GM18505 (cell line): ENCODE measurements around the gene TUBB1.
"Not testable (repeated sequence)": the region's sequence is repeated elsewhere in the genome, so short reads cannot be mapped to it uniquely, and the experiment has no call there.

Source experiments
- ATAC-seq: cut with Tn5 transposase; IDR thresholded peaks from one replicate; pipeline ENCODE4 v1.9.1; 2021; ENCODE audit not compliant: unreplicated experiment
- POLR2A ChIP-seq: IDR thresholded peaks from 4 replicates; pipeline ENCODE4 v1.6.1; 2011; ENCODE audit warnings: borderline replicate concordance; ENCODE audit not compliant: insufficient read depth, insufficient read length; ENCODE audit errors: extremely low read depth

Gene TUBB1

DNA sequence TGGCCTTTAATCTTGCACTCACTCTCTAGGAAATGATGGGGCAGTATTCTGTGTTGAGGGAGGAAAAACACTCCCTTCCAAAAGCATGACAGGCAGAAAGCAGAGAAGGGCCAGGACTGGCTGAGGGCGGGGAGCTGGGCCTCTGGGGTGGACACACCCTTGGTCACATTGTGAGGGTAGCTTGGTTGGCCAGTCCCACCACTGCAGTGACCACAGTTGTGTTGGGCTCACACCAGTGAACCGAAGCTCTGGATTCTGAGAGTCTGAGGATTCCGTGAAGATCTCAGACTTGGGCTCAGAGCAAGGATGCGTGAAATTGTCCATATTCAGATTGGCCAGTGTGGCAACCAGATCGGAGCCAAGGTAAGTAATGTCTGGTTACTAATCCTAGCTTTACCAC lies at the start of gene TUBB1:
TUBB1 (plus strand) TSS at position 213 of the 400 bp plus-strand sequence; CDS start at position 307, 94 bp downstream.
- no peak for ATAC-seq
- no peak for TF ChIP-seq POLR2A

DNA sequence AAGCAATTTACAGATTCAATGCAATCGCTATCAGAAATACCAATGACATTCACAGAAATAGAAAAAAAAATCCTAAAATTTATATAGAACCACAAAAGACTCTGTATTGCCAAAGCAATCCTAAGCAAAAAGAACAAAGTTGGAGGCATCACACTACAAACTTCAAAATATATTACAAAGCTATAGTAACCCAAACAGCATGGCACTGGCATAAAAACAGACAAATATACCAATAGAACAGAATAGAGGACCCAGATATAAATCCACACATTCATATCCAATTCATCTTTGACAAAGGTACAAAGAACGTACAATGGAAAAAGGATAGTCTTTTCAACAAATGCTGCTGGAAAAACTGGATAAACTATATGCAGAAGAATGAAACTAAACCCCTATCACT lies 49.8 kb upstream of the TUBB1 start:
- no peak for TF ChIP-seq POLR2A
- no peak for ATAC-seq

DNA sequence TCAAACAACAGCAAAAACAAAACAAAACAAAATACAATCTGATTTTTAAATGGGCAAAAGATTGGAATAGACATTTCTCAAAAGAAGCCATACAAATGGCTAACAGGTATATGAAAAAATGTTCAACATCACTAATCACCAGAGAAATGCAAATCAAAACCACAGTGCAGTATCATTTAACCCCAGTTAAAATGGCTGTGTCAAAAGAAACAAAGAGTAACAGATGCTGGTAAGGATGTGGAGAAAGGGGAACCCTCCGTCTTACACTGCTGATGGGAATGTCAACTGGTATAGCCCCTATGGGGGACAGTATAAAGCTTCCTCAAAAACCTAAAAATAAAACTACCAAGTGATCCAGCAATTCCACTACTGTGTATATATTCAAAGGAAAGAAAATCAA lies 49.1 kb upstream of the TUBB1 start:
- no peak for TF ChIP-seq POLR2A
- no peak for ATAC-seq

- TF ChIP-seq POLR2A = no peak
- ATAC-seq = no peak
Measured at GRCh38 chr20:58971429-58971828, 47.8 kb upstream of the TUBB1 start.

- TF ChIP-seq POLR2A = no peak
- no peak for ATAC-seq
Measured at GRCh38 chr20:58973179-58973578, 46.0 kb upstream of the TUBB1 start.

GRCh38 chr20:58973866-58974265 lies 45.4 kb upstream of the TUBB1 start:
- no peak for TF ChIP-seq POLR2A
- no peak for ATAC-seq

DNA sequence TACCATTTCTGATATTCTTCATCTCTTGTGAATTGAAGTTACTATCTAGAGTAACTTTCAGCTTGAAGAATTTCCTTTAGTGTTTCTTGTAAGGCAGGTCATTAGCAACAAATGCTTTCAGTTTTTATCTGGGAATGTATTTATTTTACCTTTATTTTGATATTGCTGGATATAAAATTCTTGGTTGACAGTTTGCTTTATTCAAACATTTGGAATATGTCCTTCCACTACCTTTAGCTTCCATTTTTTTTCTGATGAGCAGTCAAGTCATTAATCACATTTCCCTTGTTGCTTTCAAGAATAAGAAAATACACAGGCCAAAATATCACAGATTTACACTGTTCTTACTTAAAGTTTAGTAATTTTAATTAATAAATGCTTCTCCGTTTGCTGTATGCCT lies 43.9 kb upstream of the TUBB1 start:
- no peak for TF ChIP-seq POLR2A
- no peak for ATAC-seq

DNA sequence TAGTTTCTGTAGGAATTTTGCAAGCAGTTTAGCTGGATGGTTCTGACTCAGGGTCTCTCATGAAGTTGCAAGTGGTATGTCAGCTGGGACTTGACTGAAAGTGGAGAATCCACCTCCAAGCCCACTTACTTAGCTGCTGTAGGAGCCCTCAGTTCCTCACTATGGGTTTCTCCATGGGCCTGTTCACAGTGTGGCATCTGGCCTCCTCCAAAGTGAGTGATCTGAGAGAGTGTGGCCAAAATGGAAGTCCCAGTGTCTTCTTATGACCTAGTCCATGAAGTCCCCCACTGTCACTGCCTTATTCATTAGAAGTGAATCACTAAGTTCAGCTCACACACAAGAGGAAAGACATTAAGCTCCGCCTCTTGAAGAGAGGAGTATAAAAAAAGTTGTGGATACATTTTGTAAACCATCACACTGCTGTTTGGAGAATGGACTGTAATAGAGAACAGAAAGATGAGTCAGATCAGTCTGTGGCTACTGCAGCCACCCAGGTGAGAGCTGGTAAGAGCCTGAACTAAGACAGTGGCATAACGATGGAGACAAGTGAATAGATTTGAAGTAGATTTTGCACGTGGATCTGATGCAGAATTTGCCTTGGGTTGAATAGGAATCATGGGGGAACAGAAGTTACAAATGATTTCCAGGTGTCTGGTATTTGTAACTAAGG lies 43.0 kb upstream of the TUBB1 start:
- TF ChIP-seq POLR2A = no peak

GRCh38 chr20:58978351-58979190 lies 40.7 kb upstream of the TUBB1 start:
- no peak for TF ChIP-seq POLR2A
- ATAC-seq = no peak

More for the DNA sequence above, 43.0 kb upstream of the TUBB1 start:
- ATAC-seq = no peak

DNA sequence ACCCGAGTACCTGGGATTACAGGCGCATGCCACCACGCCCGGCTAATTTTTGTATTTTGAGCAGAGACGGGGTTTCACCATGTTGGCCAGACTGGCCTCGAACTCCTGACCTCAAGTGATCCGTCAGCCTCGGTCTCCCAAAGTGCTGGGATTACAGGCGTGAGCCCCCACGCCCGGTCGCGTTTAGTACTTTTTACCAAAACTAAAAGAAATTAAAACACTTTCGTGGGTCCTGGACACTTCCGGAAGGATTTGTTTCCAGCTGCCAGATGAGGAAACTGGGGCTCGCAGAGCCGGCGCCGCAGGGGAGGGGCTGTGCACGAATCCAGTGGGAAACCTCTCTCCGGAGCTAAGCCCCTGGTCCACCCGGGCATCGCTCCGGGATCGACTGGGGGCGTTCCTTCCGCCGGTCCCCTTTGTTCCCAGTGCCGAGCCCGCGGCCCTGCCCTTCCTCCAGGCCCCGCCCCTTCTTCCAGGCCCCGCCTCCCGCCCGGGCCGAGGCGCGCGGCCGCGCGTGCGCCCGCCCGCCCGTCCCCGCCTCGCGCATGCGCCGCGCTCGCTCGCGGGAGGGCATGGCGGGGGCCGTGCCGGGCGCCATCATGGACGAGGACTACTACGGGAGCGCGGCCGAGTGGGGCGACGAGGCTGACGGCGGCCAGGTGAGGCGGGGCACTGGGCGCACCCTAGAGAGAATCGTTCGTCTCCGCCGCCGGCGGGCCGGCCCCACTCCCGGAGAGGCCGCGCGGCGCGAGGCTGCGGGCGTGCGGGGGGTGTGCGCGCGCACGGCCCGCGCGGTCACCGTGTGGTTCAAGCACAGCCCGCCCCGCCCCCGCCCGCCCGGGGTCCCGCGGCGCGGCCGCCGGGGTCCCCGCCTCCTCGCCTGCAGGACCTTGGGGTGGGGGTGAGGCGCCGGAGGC lies 38.3 kb upstream of the TUBB1 start, which contains the start of gene NELFCD:
NELFCD (plus strand) TSS at position 546 of the 917 bp plus-strand sequence; CDS start at position 600, 54 bp downstream.
- TF ChIP-seq POLR2A = peak; percentile 90

DNA sequence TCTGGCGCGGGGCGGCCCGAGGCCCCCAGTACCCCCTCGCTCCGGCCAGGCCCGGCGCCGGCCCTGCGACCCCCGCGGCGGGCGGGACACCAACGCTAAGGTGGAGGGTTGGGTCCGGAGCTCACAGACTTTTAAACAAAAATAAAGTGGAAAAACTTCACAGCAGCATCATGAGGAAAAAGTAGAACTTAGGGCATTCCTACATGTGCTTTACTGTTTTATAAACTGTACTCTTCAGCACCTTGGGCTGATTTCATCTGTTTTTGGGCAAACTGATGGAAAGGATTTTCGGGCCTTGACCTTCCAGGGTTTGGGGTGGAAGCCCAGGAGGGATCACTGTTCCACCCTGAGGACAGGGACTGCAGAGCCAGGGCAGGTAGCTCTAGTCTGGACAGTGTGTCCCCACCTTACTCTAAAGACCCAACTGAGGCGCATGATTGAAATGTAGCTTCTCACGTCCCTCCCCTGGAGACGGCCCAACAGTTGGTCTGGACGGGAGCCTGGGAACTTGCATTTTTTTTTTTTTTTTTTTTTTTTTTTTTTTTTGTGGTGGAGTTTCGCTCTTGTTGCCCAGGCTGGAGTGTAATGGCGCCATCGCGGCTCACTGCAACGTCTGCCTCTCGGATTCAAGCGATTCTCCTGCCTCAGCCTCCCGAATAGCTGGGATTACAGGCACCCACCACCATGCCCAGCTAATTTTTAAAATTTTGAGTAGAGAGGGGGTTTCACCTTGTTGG lies 37.4 kb upstream of the TUBB1 start:
- ATAC-seq = peak; percentile 1
- no peak for TF ChIP-seq POLR2A

More for the DNA sequence above, 38.3 kb upstream of the TUBB1 start, which contains the start of gene NELFCD:
- peak; percentile 77 for ATAC-seq

DNA sequence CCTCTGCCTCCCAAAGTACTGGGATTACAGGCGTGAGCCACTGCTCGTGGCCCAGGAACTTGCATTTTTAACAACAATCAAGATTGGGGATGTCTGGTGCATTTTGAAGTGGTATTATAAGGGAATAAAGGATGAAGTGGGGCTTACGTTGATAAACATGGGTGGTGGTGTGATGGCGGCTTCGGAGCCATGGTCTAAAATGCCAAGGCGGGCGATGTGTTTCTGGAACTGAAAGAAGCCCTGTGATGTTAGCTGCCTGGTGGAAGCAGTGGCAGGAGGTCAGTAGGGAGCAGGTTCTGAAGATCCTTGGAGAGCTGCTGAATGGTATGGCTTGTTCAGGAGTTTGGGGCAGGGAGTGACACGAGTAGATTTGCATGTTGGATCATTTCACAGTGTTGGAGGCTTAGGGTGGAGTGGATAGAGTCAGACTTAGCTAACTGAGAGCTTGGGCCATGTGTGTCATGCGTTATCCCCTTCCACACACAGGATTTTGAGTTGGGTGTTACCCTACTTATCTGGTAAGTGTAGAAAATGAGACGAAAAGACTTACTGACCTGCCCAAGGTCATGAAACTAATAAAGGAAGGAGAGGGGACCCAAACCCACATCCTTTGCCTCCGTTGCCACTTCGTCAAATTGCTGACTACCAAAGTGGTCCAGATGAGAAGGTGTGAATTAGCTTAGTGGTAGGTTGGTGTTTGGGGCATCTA lies 36.7 kb upstream of the TUBB1 start:
- no peak for ATAC-seq
- TF ChIP-seq POLR2A = no peak

- ATAC-seq = not testable (repeated sequence)
Measured at GRCh38 chr20:58983115-58983468, 36.1 kb upstream of the TUBB1 start.
